Osteoblast (primary cell): ENCODE data around the gene ITGAE. TPM values are rescaled to one million over a fixed set of nuclear protein-coding genes. Genes with fewer than 3 reads are reported as not detected.

ENCODE experiments used
- DNase-seq: peaks from one replicate; pipeline ENCODE4 v3.0.0; 2011; ENCODE audit warnings: low spot score, mixed read lengths; ENCODE audit not compliant: insufficient read length; ENCODE audit errors: missing footprints
- H2AFZ ChIP-seq: 2 replicates; pipeline ENCODE4 v1.6.0; 2011; ENCODE audit warnings: mild to moderate bottlenecking, low read length
- H3K27ac ChIP-seq: 2 replicates; pipeline ENCODE4 v1.5.1; 2011; ENCODE audit warnings: mild to moderate bottlenecking, low read depth, low read length, moderate library complexity
- H3K27me3 ChIP-seq: 2 replicates; pipeline ENCODE4 v1.6.0; 2012; ENCODE audit warnings: mild to moderate bottlenecking, control low read depth, inconsistent platforms, low read length, moderate library complexity; ENCODE audit not compliant: insufficient read depth
- H3K36me3 ChIP-seq: 2 replicates; pipeline ENCODE4 v1.5.1; 2011; ENCODE audit warnings: mild to moderate bottlenecking, low read length, control low read depth, moderate library complexity; ENCODE audit not compliant: insufficient read depth
- H3K4me1 ChIP-seq: 2 replicates; pipeline ENCODE4 v1.5.1; 2011; ENCODE audit warnings: mild to moderate bottlenecking, low read length, control low read depth, moderate library complexity; ENCODE audit not compliant: insufficient read depth
- H3K4me2 ChIP-seq: 2 replicates; pipeline ENCODE4 v1.6.0; 2011; ENCODE audit warnings: mild to moderate bottlenecking, low read length; ENCODE audit not compliant: insufficient read depth
- H3K4me3 ChIP-seq: fragments of 200-600 bp; sonication (generic); 3 replicates; pipeline ENCODE4 v1.5.1; 2012; ENCODE audit warnings: mild to moderate bottlenecking, low read length, inconsistent platforms; ENCODE audit not compliant: insufficient read depth
- H3K79me2 ChIP-seq: 2 replicates; pipeline ENCODE4 v1.6.0; 2012; ENCODE audit warnings: mild to moderate bottlenecking, low read length, control low read depth, inconsistent platforms; ENCODE audit not compliant: insufficient read depth
- H3K9me3 ChIP-seq: 2 replicates; pipeline ENCODE4 v1.5.1; 2011; ENCODE audit warnings: low read depth, low read length, control low read depth
- H4K20me1 ChIP-seq: 2 replicates; pipeline ENCODE4 v1.6.0; 2012; ENCODE audit warnings: mild to moderate bottlenecking, low read length, control low read depth; ENCODE audit not compliant: insufficient read depth
- total RNA-seq: library from RNA; depleted of rRNA; stranded (reverse); fragments of >200 nt; gene quantifications from 2 replicates; pipeline ENCODE4 v1.2.3, GENCODE V29; 2012
- TF ChIP-seq, protein P1 (sequence below): IDR thresholded peaks from 2 replicates; pipeline ENCODE4 v1.5.1; 2011; ENCODE audit warnings: mild to moderate bottlenecking, low read depth, low read length, moderate library complexity; ENCODE audit errors: extremely low read depth

Gene ITGAE
- total RNA-seq, 1 donor = 10.5 TPM

GRCh38 chr17:3755335-3756030 is 45.5 kb downstream of the ITGAE start:
- no peak overlapping the region for H2AFZ ChIP-seq
- H3K4me1 ChIP-seq = no peaks in the 10 kb centered on the region
- H3K9me3 ChIP-seq = peaks cover 3% of the 10 kb centered on the region
- H3K27me3 ChIP-seq = no peaks in the 10 kb centered on the region
- no peak overlapping the region for H3K4me2 ChIP-seq
- H3K79me2 ChIP-seq = no peaks in the 10 kb centered on the region
- no peaks in the 10 kb centered on the region for H3K36me3 ChIP-seq
- H4K20me1 ChIP-seq = no peaks in the 10 kb centered on the region
- TF ChIP-seq, protein P1, sequence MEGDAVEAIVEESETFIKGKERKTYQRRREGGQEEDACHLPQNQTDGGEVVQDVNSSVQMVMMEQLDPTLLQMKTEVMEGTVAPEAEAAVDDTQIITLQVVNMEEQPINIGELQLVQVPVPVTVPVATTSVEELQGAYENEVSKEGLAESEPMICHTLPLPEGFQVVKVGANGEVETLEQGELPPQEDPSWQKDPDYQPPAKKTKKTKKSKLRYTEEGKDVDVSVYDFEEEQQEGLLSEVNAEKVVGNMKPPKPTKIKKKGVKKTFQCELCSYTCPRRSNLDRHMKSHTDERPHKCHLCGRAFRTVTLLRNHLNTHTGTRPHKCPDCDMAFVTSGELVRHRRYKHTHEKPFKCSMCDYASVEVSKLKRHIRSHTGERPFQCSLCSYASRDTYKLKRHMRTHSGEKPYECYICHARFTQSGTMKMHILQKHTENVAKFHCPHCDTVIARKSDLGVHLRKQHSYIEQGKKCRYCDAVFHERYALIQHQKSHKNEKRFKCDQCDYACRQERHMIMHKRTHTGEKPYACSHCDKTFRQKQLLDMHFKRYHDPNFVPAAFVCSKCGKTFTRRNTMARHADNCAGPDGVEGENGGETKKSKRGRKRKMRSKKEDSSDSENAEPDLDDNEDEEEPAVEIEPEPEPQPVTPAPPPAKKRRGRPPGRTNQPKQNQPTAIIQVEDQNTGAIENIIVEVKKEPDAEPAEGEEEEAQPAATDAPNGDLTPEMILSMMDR = no peak
- no peak overlapping the region for H3K4me3 ChIP-seq
- H3K27ac ChIP-seq = no peak overlapping the region
- DNase-seq = peak; percentile 56

DNA sequence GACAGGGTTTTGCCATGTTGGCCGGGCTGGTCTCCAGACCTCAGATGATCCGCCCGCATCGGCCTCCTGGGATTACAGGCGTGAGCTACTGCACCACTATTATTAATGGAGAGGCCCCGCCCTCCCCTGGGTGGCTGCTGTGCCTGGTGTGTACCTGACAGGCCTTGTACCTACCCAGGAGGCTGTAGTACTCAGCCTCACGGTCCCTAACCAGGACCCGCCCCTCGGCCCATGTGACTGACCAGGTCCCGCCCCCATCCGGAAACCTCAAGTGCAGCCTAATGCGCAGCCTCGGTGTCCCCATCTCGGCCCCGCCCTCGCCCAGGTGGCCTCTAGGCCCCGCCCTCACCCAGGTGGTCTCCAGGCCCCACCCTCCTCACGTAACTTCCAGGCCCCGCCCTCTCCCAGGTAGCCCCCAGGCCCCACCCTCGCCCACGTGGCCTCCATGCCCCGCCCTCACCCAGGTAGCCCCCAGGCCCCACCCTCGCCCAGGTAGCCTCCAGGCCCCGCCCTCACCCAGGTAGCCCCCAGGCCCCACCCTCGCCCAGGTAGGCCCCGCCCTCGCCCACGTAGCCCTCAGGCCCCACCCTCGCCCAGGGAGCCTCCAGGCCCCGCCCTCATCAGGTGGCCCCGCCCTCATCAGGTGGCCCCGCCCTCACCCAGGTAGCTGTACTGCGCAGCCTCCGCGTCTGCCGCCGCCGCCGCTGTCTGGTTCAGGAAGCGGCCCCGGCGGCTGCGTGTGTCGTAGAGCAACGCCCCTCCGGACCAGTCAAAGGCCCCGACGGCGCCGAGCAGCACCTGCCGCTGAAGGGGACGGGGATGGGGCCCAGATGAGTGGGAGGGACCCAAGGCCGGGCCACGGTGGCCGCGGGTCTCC is 46.3 kb downstream of the ITGAE start:
- no peak overlapping the region for H2AFZ ChIP-seq
- H3K36me3 ChIP-seq = no peaks in the 10 kb centered on the region
- peak; percentile 77 for DNase-seq
- H3K27me3 ChIP-seq = no peaks in the 10 kb centered on the region
- no peak overlapping the region for H3K4me2 ChIP-seq
- no peaks in the 10 kb centered on the region for H4K20me1 ChIP-seq
- TF ChIP-seq, protein P1 = no peak
- H3K4me1 ChIP-seq = no peaks in the 10 kb centered on the region
- no peaks in the 10 kb centered on the region for H3K79me2 ChIP-seq
- H3K4me3 ChIP-seq = no peak overlapping the region
- peaks cover 3% of the 10 kb centered on the region for H3K9me3 ChIP-seq
- no peak overlapping the region for H3K27ac ChIP-seq

DNA sequence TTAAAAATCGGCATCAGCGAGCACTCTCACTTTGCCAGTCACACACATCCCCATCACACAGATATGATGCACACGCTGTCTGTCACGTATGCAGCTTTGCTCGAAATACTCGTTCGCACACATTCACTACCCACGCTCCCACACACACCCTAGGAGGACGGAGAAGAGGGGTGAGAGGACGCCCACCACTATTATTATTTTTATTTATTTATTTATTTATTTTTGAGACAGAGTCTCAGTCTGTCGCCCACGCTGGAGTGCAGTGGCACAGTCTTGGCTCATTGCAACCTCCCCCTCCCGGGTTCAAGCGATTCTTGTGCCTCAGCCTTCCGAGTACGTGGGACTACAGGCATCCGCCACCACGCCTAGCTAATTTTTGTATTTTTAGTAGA is 46.9 kb downstream of the ITGAE start:
- H3K36me3 ChIP-seq = no peaks in the 10 kb centered on the region
- H3K4me2 ChIP-seq = no peak overlapping the region
- H3K9me3 ChIP-seq = no peaks in the 10 kb centered on the region
- H3K27me3 ChIP-seq = no peaks in the 10 kb centered on the region
- peak; percentile 46 for DNase-seq
- no peak overlapping the region for H3K4me3 ChIP-seq
- H2AFZ ChIP-seq = no peak overlapping the region
- no peaks in the 10 kb centered on the region for H4K20me1 ChIP-seq
- H3K4me1 ChIP-seq = no peaks in the 10 kb centered on the region
- no peaks in the 10 kb centered on the region for H3K79me2 ChIP-seq
- H3K27ac ChIP-seq = no peak overlapping the region
- TF ChIP-seq, protein P1 = no peak

GRCh38 chr17:3753624-3754023 is 47.4 kb downstream of the ITGAE start:
- TF ChIP-seq, protein P1 = no peak

More at GRCh38 chr17:3753624-3754023, 47.4 kb downstream of the ITGAE start:
- Histone ChIP-seq H3K36me3 (no peaks in the 10 kb centered on the region), H3K27ac (no peak overlapping the region), H3K79me2 (no peaks in the 10 kb centered on the region), H3K4me1 (no peaks in the 10 kb centered on the region), H3K4me3 (no peak overlapping the region), H2AFZ (no peak overlapping the region), H4K20me1 (no peaks in the 10 kb centered on the region), H3K9me3 (no peaks in the 10 kb centered on the region), H3K4me2 (no peak overlapping the region), H3K27me3 (no peaks in the 10 kb centered on the region)
- peak; percentile 73 for DNase-seq
